OCI-LY1 (cell line): ENCODE data around the gene ANKS3.

Experiments used
- H2AFZ ChIP-seq: fragments of 200-600 bp; sonication (generic), shearing (Covaris generic); 2 replicates; pipeline ENCODE4 v1.6.0; 2014; ENCODE audit warnings: antibody characterized with exemption, mild to moderate bottlenecking, low read length
- H3F3A ChIP-seq: fragments of 200-600 bp; sonication (generic), shearing (Covaris generic); 2 replicates; pipeline ENCODE4 v1.6.0; 2014; ENCODE audit warnings: mild to moderate bottlenecking, antibody characterized with exemption, low read length, moderate library complexity; ENCODE audit not compliant: insufficient read depth
- H3K27ac ChIP-seq: fragments of 200-600 bp; sonication (generic); 2 replicates; pipeline ENCODE4 v1.5.1; 2014; ENCODE audit warnings: low read length, mixed run types, mild to moderate bottlenecking, low read depth; ENCODE audit not compliant: poor library complexity, severe bottlenecking
- H3K27me3 ChIP-seq: fragments of 200-600 bp; sonication (generic); 2 replicates; pipeline ENCODE4 v1.6.0; 2014; ENCODE audit warnings: antibody characterized with exemption, mild to moderate bottlenecking, low read length, moderate library complexity; ENCODE audit not compliant: insufficient read depth
- H3K36me3 ChIP-seq: fragments of 200-600 bp; sonication (generic); 2 replicates; pipeline ENCODE4 v1.6.1; 2014; ENCODE audit warnings: mild to moderate bottlenecking, antibody characterized with exemption, low read length, moderate library complexity, mixed read lengths; ENCODE audit not compliant: insufficient read depth
- H3K4me1 ChIP-seq: fragments of 200-600 bp; sonication (generic); 2 replicates; pipeline ENCODE4 v1.5.1; 2014; ENCODE audit warnings: mild to moderate bottlenecking, low read length, moderate library complexity; ENCODE audit not compliant: insufficient read depth, severe bottlenecking
- H3K4me2 ChIP-seq: fragments of 200-600 bp; sonication (generic), shearing (Covaris generic); 2 replicates; pipeline ENCODE4 v1.6.1; 2014; ENCODE audit warnings: low read length
- H3K4me3 ChIP-seq: fragments of 200-600 bp; sonication (generic); 2 replicates; pipeline ENCODE4 v1.5.1; 2014; ENCODE audit warnings: low read length, low read depth, mild to moderate bottlenecking, mixed read lengths; ENCODE audit not compliant: poor library complexity, severe bottlenecking
- H3K79me2 ChIP-seq: fragments of 200-600 bp; shearing (Covaris generic); 2 replicates; pipeline ENCODE4 v1.6.1; 2016; ENCODE audit warnings: mixed run types, low read length, mixed read lengths; ENCODE audit not compliant: insufficient read depth
- H3K9ac ChIP-seq: fragments of 200-600 bp; sonication (generic), shearing (Covaris generic); 2 replicates; pipeline ENCODE4 v1.6.1; 2014; ENCODE audit warnings: mild to moderate bottlenecking, low read length, mixed read lengths
- H3K9me2 ChIP-seq: fragments of 200-600 bp; sonication (generic), shearing (Covaris generic); 2 replicates; pipeline ENCODE4 v1.6.1; 2014; ENCODE audit warnings: low read depth, mild to moderate bottlenecking, low read length, mixed read lengths
- H3K9me3 ChIP-seq: fragments of 200-600 bp; shearing (Covaris generic); 2 replicates; pipeline ENCODE4 v1.6.1; 2014; ENCODE audit warnings: low read length, mixed read lengths
- H4K20me1 ChIP-seq: fragments of 200-600 bp; sonication (generic), shearing (Covaris generic); 2 replicates; pipeline ENCODE4 v1.6.0; 2016; ENCODE audit warnings: mild to moderate bottlenecking, low read length; ENCODE audit not compliant: insufficient read depth
- CTCF ChIP-seq: fragments of 200-600 bp; sonication (generic), shearing (Covaris generic); IDR thresholded peaks from 2 replicates; pipeline ENCODE4 v1.5.1; 2017; ENCODE audit warnings: mild to moderate bottlenecking, antibody characterized with exemption, low read length, moderate library complexity, mixed read lengths
- EZH2 ChIP-seq: fragments of 200-600 bp; sonication (generic), shearing (Covaris generic); IDR thresholded peaks from 2 replicates; pipeline ENCODE4 v1.8.0; 2017; ENCODE audit warnings: borderline replicate concordance, mixed run types, mild to moderate bottlenecking, antibody characterized with exemption, low read length, moderate library complexity, mixed read lengths

The ANKS3 gene

GRCh38 chr16:4659363-4660353 is 74.4 kb downstream of the ANKS3 start:
- Histone ChIP-seq H3K27ac (no peak overlapping the region), H3F3A (no peaks in the 10 kb centered on the region), H2AFZ (no peak overlapping the region), H4K20me1 (no peaks in the 10 kb centered on the region), H3K9me2 (no peaks in the 10 kb centered on the region), H3K4me2 (no peak overlapping the region), H3K4me1 (peaks cover 12% of the 10 kb centered on the region), H3K4me3 (no peak overlapping the region), H3K27me3 (no peaks in the 10 kb centered on the region), H3K36me3 (peaks cover 30% of the 10 kb centered on the region), H3K9ac (no peak overlapping the region), H3K79me2 (no peaks in the 10 kb centered on the region), H3K9me3 (no peaks in the 10 kb centered on the region)
- no peak for TF ChIP-seq EZH2
- no peak for TF ChIP-seq CTCF

GRCh38 chr16:4656695-4657686 is 77.1 kb downstream of the ANKS3 start:
- Histone ChIP-seq H3K27ac (no peak overlapping the region), H3K4me3 (no peak overlapping the region), H3K79me2 (no peaks in the 10 kb centered on the region), H3K36me3 (peaks cover 45% of the 10 kb centered on the region), H3K4me2 (no peak overlapping the region), H3K9me2 (no peaks in the 10 kb centered on the region), H3K27me3 (no peaks in the 10 kb centered on the region), H3F3A (no peaks in the 10 kb centered on the region), H3K4me1 (no peaks in the 10 kb centered on the region), H3K9me3 (no peaks in the 10 kb centered on the region), H3K9ac (no peak overlapping the region), H4K20me1 (no peaks in the 10 kb centered on the region), H2AFZ (no peak overlapping the region)
- TF ChIP-seq EZH2 (no peak), CTCF (no peak)

GRCh38 chr16:4656221-4656620 is 77.8 kb downstream of the ANKS3 start:
- TF ChIP-seq CTCF (no peak), EZH2 (no peak)

More at GRCh38 chr16:4656221-4656620, 77.8 kb downstream of the ANKS3 start:
- Histone ChIP-seq H3K27me3 (no peaks in the 10 kb centered on the region), H2AFZ (no peak overlapping the region), H3K4me3 (no peak overlapping the region), H3K9me2 (no peaks in the 10 kb centered on the region), H3F3A (no peaks in the 10 kb centered on the region), H3K4me2 (no peak overlapping the region), H3K27ac (no peak overlapping the region), H3K79me2 (no peaks in the 10 kb centered on the region), H3K36me3 (peaks cover 51% of the 10 kb centered on the region), H3K4me1 (no peaks in the 10 kb centered on the region), H3K9me3 (no peaks in the 10 kb centered on the region), H4K20me1 (no peaks in the 10 kb centered on the region), H3K9ac (no peak overlapping the region)
